ENCODE data around the gene SYT8.

Gene SYT8

GRCh38 chr11:1883346-1884302 is 48.8 kb downstream of the SYT8 start (continued):
- TF ChIP-seq PRDM2 (tag by site-specific recombination; IDR thresholded peaks at IDR 0.05; ENCODE audit: borderline replicate concordance) (no peak), PATZ1 (tag by site-specific recombination; IDR thresholded peaks at IDR 0.05) (no peak), SP2 (tag by site-specific recombination; IDR thresholded peaks at IDR 0.05) (no peak), SCRT1 (tag by site-specific recombination; IDR thresholded peaks at IDR 0.05; ENCODE audit: borderline replicate concordance) (no peak), ZNF133 (tag by site-specific recombination; IDR thresholded peaks at IDR 0.05) (no peak), MZF1 (tag by site-specific recombination; IDR thresholded peaks at IDR 0.05; ENCODE audit: borderline replicate concordance) (no peak), ZNF26 (tag by site-specific recombination; IDR thresholded peaks at IDR 0.05) (no peak), ZNF704 (tag by site-specific recombination; IDR thresholded peaks at IDR 0.05) (no peak)

- POLR2A ChIA-PET, result no interaction called here
- Histone ChIP-seq H3K27ac (ENCODE audit: extremely low read depth, low read depth, low read length) (no peak overlapping the region), H3K4me3 (ENCODE audit: low read depth, low read length) (no peak overlapping the region), H3K36me3 (ENCODE audit: control insufficient read depth in 2 of 2, insufficient read depth in 1 of 2, low read length in 2 of 2) (no peaks in the 10 kb centered on the region), H3K9me3 (ENCODE audit: control insufficient read depth, insufficient read depth, low read depth, low read length) (no peaks in the 10 kb centered on the region), H3K4me1 (ENCODE audit: control insufficient read depth, insufficient read depth, low read length) (no peaks in the 10 kb centered on the region)
- CTCF ChIA-PET, result interaction anchor here (0.6 to 3.9 kb wide), 3 partner anchors 34 to 266 kb away, joined by 3 to 119 read pairs (median 3); no protein-coding TSS in a partner anchor
- TF ChIP-seq ZNF701 (tag by site-specific recombination; IDR thresholded peaks at IDR 0.05) (no peak), ZNF133 (tag by site-specific recombination; IDR thresholded peaks at IDR 0.05) (no peak), ZNF548 (tag by site-specific recombination; IDR thresholded peaks at IDR 0.05) (no peak), KLF17 (tag by site-specific recombination; IDR thresholded peaks at IDR 0.05) (no peak), ZNF202 (tag by site-specific recombination; IDR thresholded peaks at IDR 0.05; ENCODE audit: borderline replicate concordance) (no peak), MYNN (tag by site-specific recombination; IDR thresholded peaks at IDR 0.05; ENCODE audit: borderline replicate concordance) (no peak), IKZF3 (tag by site-specific recombination; IDR thresholded peaks at IDR 0.05) (no peak), FEZF1 (tag by site-specific recombination; IDR thresholded peaks at IDR 0.05) (no peak), ZNF350 (tag by site-specific recombination; IDR thresholded peaks at IDR 0.05) (no peak), ZNF639 (tag by site-specific recombination; IDR thresholded peaks at IDR 0.05) (no peak), KLF8 (tag by site-specific recombination; IDR thresholded peaks at IDR 0.05) (no peak), KLF9 (tag by site-specific recombination; IDR thresholded peaks at IDR 0.05; ENCODE audit: low read depth) (no peak), SP7 (tag by site-specific recombination; IDR thresholded peaks at IDR 0.05) (no peak), ZNF433 (tag by site-specific recombination; IDR thresholded peaks at IDR 0.05; ENCODE audit: low read depth) (no peak)
Observed at GRCh38 chr11:1884303-1884700, 49.5 kb downstream of the SYT8 start.

Data from HEK293 (cell line).